Spleen (tissue), 11 donors: ENCODE data around the gene SOX5. TPM values are rescaled to one million over a fixed set of nuclear protein-coding genes. Genes with fewer than 3 reads are reported as not detected.
"Not testable (repeated sequence)": the region's sequence is repeated elsewhere in the genome, so short reads cannot be mapped to it uniquely, and the experiment has no call there.

Experiments
- DNase-seq: peaks from one replicate; pipeline ENCODE4 v3.0.0-alpha.2; 2020
- H3K27ac ChIP-seq, 8 donors: fragments of 200-600 bp; sonication (generic) in 7 of 8; 1 replicate in 4 of 8; 2 replicates in 4 of 8; pipeline versions ENCODE4 v1.5.0 to v1.8.0; 2016 to 2021; ENCODE audit warnings: inconsistent platforms in 4 of 8, mild to moderate bottlenecking in 4 of 8, moderate library complexity in 1 of 8
- H3K27me3 ChIP-seq, 7 donors: fragments of 200-600 bp; sonication (generic) in 6 of 7; replicated peaks in 1 of 7; 1 replicate in 4 of 7; 2 replicates in 3 of 7; pipeline versions ENCODE4 v1.5.0 to v1.8.0; 2016 to 2021; ENCODE audit warnings: inconsistent platforms in 3 of 7, mild to moderate bottlenecking in 1 of 7
- H3K36me3 ChIP-seq, 6 donors: fragments of 200-600 bp; sonication (generic) in 5 of 6; 1 replicate in 4 of 6; 2 replicates in 2 of 6; pipeline versions ENCODE4 v1.5.0 to v1.8.0; 2016 to 2021; ENCODE audit warnings: inconsistent platforms in 2 of 6
- H3K4me1 ChIP-seq, 6 donors: fragments of 200-600 bp; sonication (generic) in 5 of 6; 1 replicate in 3 of 6; 2 replicates in 3 of 6; pipeline versions ENCODE4 v1.5.0 to v1.8.0; 2016 to 2021; ENCODE audit warnings: inconsistent platforms in 3 of 6
- H3K4me3 ChIP-seq, 8 donors: fragments of 200-600 bp; sonication (generic) in 7 of 8; 1 replicate in 4 of 8; 2 replicates in 4 of 8; pipeline versions ENCODE4 v1.5.0 to v1.8.0; 2016 to 2021; ENCODE audit warnings: inconsistent platforms in 4 of 8, mild to moderate bottlenecking in 4 of 8, moderate library complexity in 2 of 8
- H3K9me3 ChIP-seq, 8 donors: fragments of 200-600 bp; sonication (generic) in 7 of 8; 1 replicate in 4 of 8; 2 replicates in 4 of 8; pipeline versions ENCODE4 v1.5.0 to v1.8.0; 2016 to 2021; ENCODE audit warnings: inconsistent platforms in 4 of 8
- CTCF ChIP-seq, 11 experiments: fragments of 200-600 bp in 7 of 11; fragments of 450-650 bp in 4 of 11; sonication (generic) in 4 of 11; IDR thresholded peaks in 8 of 11; conservative IDR thresholded peaks in 3 of 11; 1 replicate in 7 of 11; 2 replicates in 4 of 11; pipeline versions ENCODE4 v1.4.0 to v1.8.0; 2016 to 2021; ENCODE audit warnings: antibody characterized with exemption in 11 of 11, inconsistent platforms in 4 of 11, mild to moderate bottlenecking in 1 of 11
- POLR2A ChIP-seq, 3 donors: fragments of 450-650 bp; IDR thresholded peaks; one replicate each; pipeline ENCODE4 v1.5.1; 2017; ENCODE audit warnings: antibody characterized with exemption in 3 of 3, mild to moderate bottlenecking in 1 of 3
- POLR2AphosphoS5 ChIP-seq, 3 donors: sonication (generic); formaldehyde crosslinking; IDR thresholded peaks; one replicate each; pipeline ENCODE4 v1.5.1; 2017; ENCODE audit warnings: antibody characterized with exemption in 3 of 3
- WGBS, 5 donors: extraction: QIAGEN DNeasy Blood & Tissue Kit in 3 of 5; methylation state at CpG; one replicate each; pipeline versions ENCODE4 v1.1.5 to v1.1.7; 2013 to 2018; 5-methylcytosine and 5-hydroxymethylcytosine counted together
- intact Hi-C: fragments of 100-400 bp; cut with DNase I; formaldehyde crosslinking; loops from one replicate; pipeline ENCODE4 v1.15.0; 2023; ENCODE audit warnings: low total_unique reads
- polyA plus RNA-seq, 3 donors: library from polyadenylated mRNA; stranded (reverse); fragments of 200-250 nt; gene quantifications; one replicate each; pipeline ENCODE4 v1.2.1, GENCODE V29; 2013
- total RNA-seq, 7 donors: library from RNA; depleted of rRNA in 3 of 7; stranded (reverse); fragments of >200 nt in 3 of 7; fragmentation: NEBNext Ultra II Directional in 4 of 7; extraction: Animal tissue kit (Norgen Biotek cat#: 25700) in 4 of 7; gene quantifications; one replicate each; pipeline versions ENCODE4 v1.1.0 to v1.2.1, GENCODE V29; 2016 to 2021
- donor health status: healthy with polysubstance abuse.
- donor health status: DM: no; HTN: no; CAD: no; lungs with moderate emphysema.
- donor health status: DM: no; HTN: no; CAD: no.
- donor health status: Bipolar disorder and iron deficiency.
- donor health status: healthy.
- donor health status: DM: no; HTN: no; CAD: no.
- donor health status: DM: yes; HTN: yes; CAD: no.

The SOX5 gene
- total and polyA plus RNA-seq, 10 donors, result 0.20 to 21.3 (median 8.7) TPM

- H3K4me1 ChIP-seq, result no peaks in the 10 kb centered on the region
- DNase-seq, result no peak
- no peak for TF ChIP-seq POLR2AphosphoS5 (IDR thresholded peaks at IDR 0.05)
- TF ChIP-seq POLR2A (IDR thresholded peaks at IDR 0.05), result no peak
- no peak for TF ChIP-seq CTCF (IDR thresholded peaks at IDR 0.05 in 8 of 11, conservative IDR thresholded peaks at IDR 0.05 in 3 of 11)
- 86 to 100% (median 93%) methylated on average over 1 of the region's 1 CpG for WGBS, 5 donors
- H3K4me3 ChIP-seq, result no peak overlapping the region
- no peak overlapping the region for H3K27ac ChIP-seq
- intact Hi-C loops, result no loop called here
- H3K27me3 ChIP-seq, result no peaks in the 10 kb centered on the region
- no peaks in the 10 kb centered on the region for H3K36me3 ChIP-seq
- peaks cover 0 to 19% (median 14%) of the 10 kb centered on the region in 8 donors for H3K9me3 ChIP-seq
Observed at GRCh38 chr12:23528316-23528715, 421.2 kb downstream of the SOX5 start.

- H3K27ac ChIP-seq, result no peak overlapping the region
- no peaks in the 10 kb centered on the region for H3K27me3 ChIP-seq
- H3K4me1 ChIP-seq, result no peaks in the 10 kb centered on the region
- no peak for DNase-seq
- no peak overlapping the region for H3K4me3 ChIP-seq
- WGBS, 5 donors, result 81 to 89% (median 83%) methylated on average over 5 of the region's 5 CpGs
- intact Hi-C loops, result no loop called here
- TF ChIP-seq POLR2A (IDR thresholded peaks at IDR 0.05), result no peak
- TF ChIP-seq POLR2AphosphoS5 (IDR thresholded peaks at IDR 0.05), result no peak
- TF ChIP-seq CTCF (IDR thresholded peaks at IDR 0.05 in 8 of 11, conservative IDR thresholded peaks at IDR 0.05 in 3 of 11), result no peak
- no peaks in the 10 kb centered on the region for H3K36me3 ChIP-seq
- H3K9me3 ChIP-seq, result peaks cover 0 to 34% (median 18%) of the 10 kb centered on the region in 8 donors
Observed at GRCh38 chr12:23525450-23526072, 423.9 kb downstream of the SOX5 start.

- H3K4me1 ChIP-seq, result no peaks in the 10 kb centered on the region
- no peaks in the 10 kb centered on the region for H3K27me3 ChIP-seq
- DNase-seq, result no peak
- TF ChIP-seq POLR2AphosphoS5 (IDR thresholded peaks at IDR 0.05), result no peak
- no peak for TF ChIP-seq CTCF (IDR thresholded peaks at IDR 0.05 in 8 of 11, conservative IDR thresholded peaks at IDR 0.05 in 3 of 11)
- TF ChIP-seq POLR2A (IDR thresholded peaks at IDR 0.05), result no peak
- WGBS, 5 donors, result 86 to 93% (median 91%) methylated on average over 2 of the region's 2 CpGs
- no peak overlapping the region for H3K4me3 ChIP-seq
- no peak overlapping the region for H3K27ac ChIP-seq
- intact Hi-C loops, result no loop called here
- H3K36me3 ChIP-seq, result no peaks in the 10 kb centered on the region
- H3K9me3 ChIP-seq, result peaks cover 0 to 37% (median 18%) of the 10 kb centered on the region in 8 donors
Observed at GRCh38 chr12:23523339-23523738, 426.1 kb downstream of the SOX5 start.

- peaks cover 0 to 37% (median 15%) of the 10 kb centered on the region in 8 donors for H3K9me3 ChIP-seq
- H3K4me3 ChIP-seq, H3K4me1 ChIP-seq, intact Hi-C loops, H3K27me3 ChIP-seq, DNase-seq, H3K36me3 ChIP-seq, H3K27ac ChIP-seq: not testable (repeated sequence)
- 76 to 89% (median 81%) methylated on average over 1 of the region's 1 CpG for WGBS, 5 donors
Observed at GRCh38 chr12:23519444-23519843, 430.0 kb downstream of the SOX5 start.

GRCh38 chr12:23515785-23516184 is 433.7 kb downstream of the SOX5 start:
- intact Hi-C loops, H3K27me3 ChIP-seq, H3K27ac ChIP-seq, H3K36me3 ChIP-seq, DNase-seq, H3K4me1 ChIP-seq, H3K4me3 ChIP-seq: not testable (repeated sequence)
- H3K9me3 ChIP-seq, result peaks cover 0 to 30% (median 9%) of the 10 kb centered on the region in 8 donors
- 74 to 91% (median 81%) methylated on average over 6 of the region's 6 CpGs for WGBS, 5 donors
